ENCODE results near the gene ENOX1.

The ENOX1 gene

GRCh38 chr13:43529796-43530195, 257.0 kb downstream of the ENOX1 start:
- DNase-seq = no peak

- DNase-seq = no peak
Measured at GRCh38 chr13:43528992-43529391, 257.8 kb downstream of the ENOX1 start.

- no peak for DNase-seq
Measured at GRCh38 chr13:43522788-43523187, 264.0 kb downstream of the ENOX1 start.

GRCh38 chr13:43520351-43520750, 266.4 kb downstream of the ENOX1 start:
- no peak for DNase-seq

- DNase-seq = no peak
Measured at GRCh38 chr13:43518833-43519232, 267.9 kb downstream of the ENOX1 start.

GRCh38 chr13:43516401-43516833, 270.4 kb downstream of the ENOX1 start:
- DNase-seq = no peak

GRCh38 chr13:43515531-43515930, 271.2 kb downstream of the ENOX1 start:
- DNase-seq = no peak

GRCh38 chr13:43514311-43514710, 272.5 kb downstream of the ENOX1 start:
- no peak for DNase-seq

- DNase-seq = no peak
Measured at GRCh38 chr13:43512221-43512620, 274.6 kb downstream of the ENOX1 start.

- no peak for DNase-seq
Measured at GRCh38 chr13:43510956-43511901, 275.5 kb downstream of the ENOX1 start.

GRCh38 chr13:43495732-43496131, 291.0 kb downstream of the ENOX1 start:
- no peak for DNase-seq

- no peak for DNase-seq
Measured at GRCh38 chr13:43494206-43494605, 292.6 kb downstream of the ENOX1 start.

GRCh38 chr13:43493496-43494000, 293.2 kb downstream of the ENOX1 start:
- no peak for DNase-seq

- no peak for DNase-seq
Measured at GRCh38 chr13:43492745-43493144, 294.0 kb downstream of the ENOX1 start.

GRCh38 chr13:43492311-43492710, 294.5 kb downstream of the ENOX1 start:
- DNase-seq = no peak

GRCh38 chr13:43489233-43489632, 297.5 kb downstream of the ENOX1 start:
- no peak for DNase-seq

GRCh38 chr13:43487885-43488284, 298.9 kb downstream of the ENOX1 start:
- DNase-seq = no peak

GRCh38 chr13:43487461-43487860, 299.3 kb downstream of the ENOX1 start:
- no peak for DNase-seq

- DNase-seq = no peak
Measured at GRCh38 chr13:43484432-43485225, 302.1 kb downstream of the ENOX1 start.

- DNase-seq = no peak
Measured at GRCh38 chr13:43483930-43484329, 302.8 kb downstream of the ENOX1 start.

GRCh38 chr13:43482641-43483040, 304.1 kb downstream of the ENOX1 start:
- no peak for DNase-seq

GRCh38 chr13:43482026-43482425, 304.7 kb downstream of the ENOX1 start:
- DNase-seq = no peak

- no peak for DNase-seq
Measured at GRCh38 chr13:43478902-43479301, 307.9 kb downstream of the ENOX1 start.

- no peak for DNase-seq
Measured at GRCh38 chr13:43478211-43478610, 308.6 kb downstream of the ENOX1 start.

All from NCI-H1105 (cell line).